Body of pancreas (tissue), 4 donors: ENCODE measurements around the gene C10orf90.

Experiments
- CTCF ChIP-seq, 7 experiments: fragments of 450-650 bp in 4 of 7; fragments of 200-600 bp in 3 of 7; sonication (generic) in 3 of 7; IDR thresholded peaks; one replicate each; pipeline ENCODE4 v1.5.1; 2016 to 2019; ENCODE audit warnings: antibody characterized with exemption in 7 of 7
- POLR2A ChIP-seq, 3 donors: fragments of 450-650 bp; IDR thresholded peaks; one replicate each; pipeline ENCODE4 v1.6.1; 2016; ENCODE audit warnings: antibody characterized with exemption in 3 of 3, mild to moderate bottlenecking in 2 of 3

GRCh38 chr10:126425489-126426065 lies 244.9 kb downstream of the C10orf90 start:
- TF ChIP-seq CTCF (IDR thresholded peaks at IDR 0.05) = no peak
- no peak for TF ChIP-seq POLR2A (IDR thresholded peaks at IDR 0.05)
